ENCODE measurements around the gene FEZ2.

GRCh38 chr2:36574560-36574959, 23.4 kb downstream of the FEZ2 start:
- TF ChIP-seq POLR2A (IDR thresholded peaks at IDR 0.05) (no peak), CTCF (IDR thresholded peaks at IDR 0.05) (no peak)

All from thyroid gland (tissue), 4 donors.